Stimulated activated naive CD8-positive, alpha-beta T cell treated with anti-CD3 and anti-CD28 coated beads, Interleukin-15, amount 100 ng/mL, for 72 hours (primary cell): Measurements from ENCODE around the gene PGM5.

Experiments
- ATAC-seq: fragments of 150-1000 bp; cut with Tn5 transposase; 2 replicates; pipeline ENCODE4 v1.10.0; 2021; ENCODE audit warnings: mild to moderate bottlenecking, moderate library complexity
- DNase-seq, 2 donors: peaks; one replicate each; pipeline ENCODE4 v3.0.0; 2021 to 2022
- H3K27ac Mint-ChIP-seq, 2 donors: one replicate each; pipeline ENCODE4 v1.8.0; 2022; ENCODE audit warnings: mild to moderate bottlenecking in 2 of 2, mixed read lengths in 2 of 2, moderate library complexity in 2 of 2
- H3K27me3 Mint-ChIP-seq: one replicate; pipeline ENCODE4 v1.8.0; 2022; ENCODE audit warnings: mixed read lengths
- H3K4me1 Mint-ChIP-seq: one replicate; pipeline ENCODE4 v1.8.0; 2022; ENCODE audit warnings: mild to moderate bottlenecking, mixed read lengths
- H3K4me3 Mint-ChIP-seq, 2 donors: one replicate each; pipeline ENCODE4 v1.8.0; 2022; ENCODE audit warnings: mild to moderate bottlenecking in 2 of 2, mixed read lengths in 2 of 2, moderate library complexity in 1 of 2
- H3K9me3 Mint-ChIP-seq, 2 donors: one replicate each; pipeline ENCODE4 v1.8.0; 2022; ENCODE audit warnings: mixed read lengths in 2 of 2

The PGM5 gene

DNA sequence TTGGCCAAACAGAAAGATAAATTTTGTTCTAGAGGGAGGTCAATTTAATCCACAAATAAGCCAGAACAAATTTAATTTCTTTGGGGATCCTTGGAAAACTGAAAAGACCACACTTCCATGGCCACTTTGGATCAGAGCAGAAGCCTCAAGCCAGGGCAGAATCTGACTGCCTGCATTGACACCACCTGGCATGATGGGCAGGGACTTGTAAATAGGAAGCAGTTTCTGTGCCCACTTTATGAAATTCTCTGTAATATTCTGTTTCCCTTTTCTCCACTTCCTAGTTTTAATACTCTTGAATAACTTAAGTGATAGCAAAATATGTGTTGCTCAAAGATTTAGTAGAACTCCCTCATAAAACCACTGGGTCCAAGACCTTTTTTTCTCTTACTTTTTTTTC, 191.0 kb downstream of the PGM5 start:
- H3K4me3 Mint-ChIP-seq, result no peak overlapping the region
- DNase-seq (no peak), ATAC-seq (no peak)
- H3K9me3 Mint-ChIP-seq, result no peaks in the 10 kb centered on the region
- peak overlapping the region in 1 of 2 donors; percentile 54 for H3K27ac Mint-ChIP-seq
- peaks cover 7% of the 10 kb centered on the region for H3K4me1 Mint-ChIP-seq
- H3K27me3 Mint-ChIP-seq, result peaks cover 44% of the 10 kb centered on the region

DNA sequence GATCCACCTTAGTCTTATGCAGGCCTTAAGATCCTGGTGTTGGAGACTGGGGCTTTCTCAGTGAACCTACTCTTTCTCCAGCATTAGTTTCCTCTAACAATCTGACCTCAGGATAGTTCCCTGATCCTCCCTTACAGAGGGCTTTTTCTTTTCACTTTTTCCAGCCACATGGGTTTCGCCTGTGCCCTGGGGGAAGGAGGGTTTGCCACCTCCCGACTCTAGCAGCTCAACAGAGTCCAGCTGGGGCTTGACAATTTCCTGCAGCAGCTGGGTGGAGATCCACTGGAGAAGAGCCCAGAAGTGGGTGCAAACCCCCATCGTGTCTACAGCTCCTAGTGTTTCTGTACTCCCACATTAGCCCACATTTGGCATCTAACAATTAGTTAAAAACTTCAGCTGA, 191.8 kb downstream of the PGM5 start:
- no peaks in the 10 kb centered on the region for H3K9me3 Mint-ChIP-seq
- DNase-seq, result no peak
- peaks cover 7% of the 10 kb centered on the region for H3K4me1 Mint-ChIP-seq
- ATAC-seq, result no peak
- peak overlapping the region in 1 of 2 donors; percentile 34 for H3K27ac Mint-ChIP-seq
- H3K4me3 Mint-ChIP-seq, result no peak overlapping the region
- peaks cover 44% of the 10 kb centered on the region for H3K27me3 Mint-ChIP-seq

DNA sequence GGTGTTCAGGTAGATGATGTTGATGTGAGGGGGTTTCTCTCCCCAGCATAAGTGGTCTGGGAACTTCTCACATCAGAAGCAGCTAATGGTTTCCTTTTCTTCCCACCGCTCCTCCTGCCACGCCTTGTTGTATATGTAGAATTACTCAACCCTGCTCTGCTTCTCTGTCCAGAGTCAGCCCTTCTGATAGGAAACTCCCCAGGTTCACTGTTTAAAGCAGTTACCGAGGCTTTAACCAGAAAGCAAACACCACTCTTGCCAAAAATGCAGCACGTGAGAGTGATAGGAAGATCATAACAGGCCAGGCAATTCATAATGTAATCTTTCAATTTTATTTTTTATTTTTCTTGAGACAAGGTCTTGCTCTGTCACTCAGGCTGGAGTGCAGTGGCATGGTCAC, 194.8 kb downstream of the PGM5 start:
- Mint-ChIP-seq H3K9me3 (no peaks in the 10 kb centered on the region), H3K27ac (peak overlapping the region in 1 of 2 donors; percentile 27), H3K4me1 (peaks cover 7% of the 10 kb centered on the region), H3K4me3 (no peak overlapping the region), H3K27me3 (peaks cover 45% of the 10 kb centered on the region)
- DNase-seq (no peak), ATAC-seq (no peak)

- Mint-ChIP-seq H3K4me1 (no peaks in the 10 kb centered on the region), H3K4me3 (no peak overlapping the region), H3K27me3 (peaks cover 55% of the 10 kb centered on the region), H3K9me3 (no peaks in the 10 kb centered on the region), H3K27ac (no peak overlapping the region)
- DNase-seq, result no peak
- no peak for ATAC-seq
These were observed 196.5 kb downstream of the PGM5 start for GRCh38 chr9:68552700-68553476.

DNA sequence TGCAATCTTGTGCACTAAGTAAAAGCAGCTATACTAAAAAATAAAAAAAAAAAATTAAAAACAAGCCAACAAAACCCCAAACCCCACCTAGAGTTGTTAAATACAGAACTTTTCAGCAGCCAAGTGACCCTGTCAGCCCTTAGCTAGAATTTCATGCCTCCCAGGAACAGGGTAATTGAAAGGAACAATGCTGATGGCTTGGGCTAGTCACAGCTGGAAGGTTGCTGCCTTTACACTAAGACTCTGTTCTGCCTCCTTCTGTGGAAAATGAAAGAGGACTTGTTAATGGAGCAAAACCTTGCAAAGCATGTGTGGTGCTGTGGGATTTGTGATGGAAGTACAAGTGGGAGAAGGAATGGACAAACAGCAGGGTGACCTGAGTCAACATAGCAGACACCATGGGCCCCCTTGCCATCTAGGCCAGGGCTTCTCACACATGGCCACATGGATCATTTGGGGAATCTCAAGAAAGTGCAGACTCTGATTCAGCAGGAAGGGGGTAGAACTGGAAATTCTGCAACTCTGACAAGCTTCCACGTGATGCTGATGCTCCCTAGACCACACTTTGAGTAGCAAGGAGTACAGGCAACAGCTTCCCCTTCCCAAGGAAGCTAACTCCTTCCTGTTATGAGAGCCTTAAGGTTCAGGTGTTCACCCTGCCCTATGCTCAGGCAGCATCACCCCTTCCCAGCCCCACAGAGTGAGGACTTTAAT, 199.2 kb downstream of the PGM5 start:
- ATAC-seq (no peak), DNase-seq (no peak)
- Mint-ChIP-seq H3K4me1 (peaks cover 9% of the 10 kb centered on the region), H3K27ac (no peak overlapping the region), H3K27me3 (peaks cover 45% of the 10 kb centered on the region), H3K9me3 (no peaks in the 10 kb centered on the region), H3K4me3 (no peak overlapping the region)

GRCh38 chr9:68558545-68558944, 202.1 kb downstream of the PGM5 start:
- H3K4me1 Mint-ChIP-seq, result peaks cover 11% of the 10 kb centered on the region
- H3K4me3 Mint-ChIP-seq, result no peak overlapping the region
- no peak for DNase-seq
- ATAC-seq, result no peak
- peaks cover 33% of the 10 kb centered on the region for H3K27me3 Mint-ChIP-seq
- no peaks in the 10 kb centered on the region for H3K9me3 Mint-ChIP-seq
- peak overlapping the region in 1 of 2 donors; percentile 13 for H3K27ac Mint-ChIP-seq

- DNase-seq (peak; percentile 48 to 54), ATAC-seq (peak; percentile 67)
- peaks cover 11% of the 10 kb centered on the region for H3K4me1 Mint-ChIP-seq
- H3K4me3 Mint-ChIP-seq, result no peak overlapping the region
- H3K27ac Mint-ChIP-seq, result no peak overlapping the region
- no peaks in the 10 kb centered on the region for H3K9me3 Mint-ChIP-seq
- H3K27me3 Mint-ChIP-seq, result peaks cover 35% of the 10 kb centered on the region
These were observed 203.8 kb downstream of the PGM5 start for GRCh38 chr9:68560071-68560844.

- ATAC-seq (no peak), DNase-seq (no peak)
- Mint-ChIP-seq H3K9me3 (no peaks in the 10 kb centered on the region), H3K4me1 (peaks cover 11% of the 10 kb centered on the region), H3K27ac (no peak overlapping the region), H3K27me3 (peaks cover 34% of the 10 kb centered on the region), H3K4me3 (no peak overlapping the region)
These were observed 206.1 kb downstream of the PGM5 start for GRCh38 chr9:68562461-68562860.

DNA sequence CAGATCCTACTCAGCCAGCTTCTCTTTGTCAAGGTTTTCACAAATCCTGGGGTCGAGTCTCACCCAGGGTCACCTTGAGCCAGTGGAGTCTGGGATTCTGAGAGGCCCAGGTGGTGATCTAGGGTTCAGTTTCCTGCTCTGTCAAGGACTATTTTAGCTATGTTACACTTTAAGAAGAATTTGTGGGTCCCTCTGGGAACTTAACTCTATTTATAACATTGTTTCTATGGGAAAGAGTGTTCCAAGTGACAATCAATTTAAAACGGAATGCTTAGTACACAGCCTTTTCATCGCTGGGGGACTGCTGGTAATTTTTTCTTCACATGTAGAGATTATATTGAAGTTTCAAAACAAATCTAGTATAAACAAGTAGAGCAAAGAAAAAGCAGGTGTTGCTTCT, 211.2 kb downstream of the PGM5 start:
- Mint-ChIP-seq H3K4me1 (no peaks in the 10 kb centered on the region), H3K4me3 (no peak overlapping the region)
- no peak for ATAC-seq

GRCh38 chr9:68574150-68574549, 217.7 kb downstream of the PGM5 start:
- Mint-ChIP-seq H3K9me3 (peaks cover 5 to 7% of the 10 kb centered on the region in 2 donors), H3K4me1 (no peaks in the 10 kb centered on the region), H3K4me3 (no peak overlapping the region), H3K27me3 (no peaks in the 10 kb centered on the region), H3K27ac (no peak overlapping the region)
- ATAC-seq (no peak), DNase-seq (no peak)

More for the DNA sequence above, 211.2 kb downstream of the PGM5 start:
- Mint-ChIP-seq H3K27ac (no peak overlapping the region), H3K27me3 (peaks cover 32% of the 10 kb centered on the region), H3K9me3 (peaks cover 5 to 7% of the 10 kb centered on the region in 2 donors)
- no peak for DNase-seq

- ATAC-seq, result no peak
- Mint-ChIP-seq H3K4me1 (no peaks in the 10 kb centered on the region), H3K27ac (no peak overlapping the region), H3K4me3 (no peak overlapping the region), H3K9me3 (peaks cover 5 to 7% of the 10 kb centered on the region in 2 donors), H3K27me3 (no peaks in the 10 kb centered on the region)
- no peak for DNase-seq
These were observed 219.4 kb downstream of the PGM5 start for GRCh38 chr9:68575817-68576216.

- Mint-ChIP-seq H3K27me3 (peaks cover 3% of the 10 kb centered on the region), H3K4me1 (no peaks in the 10 kb centered on the region), H3K9me3 (no peaks in the 10 kb centered on the region), H3K27ac (no peak overlapping the region), H3K4me3 (no peak overlapping the region)
- ATAC-seq (no peak), DNase-seq (no peak)
These were observed 221.6 kb downstream of the PGM5 start for GRCh38 chr9:68577774-68578591.
